BLaER1 (cell line): ENCODE results near the gene PLD3.
"Not testable (repeated sequence)": the region's sequence is repeated elsewhere in the genome, so short reads cannot be mapped to it uniquely, and the experiment has no call there.

Source experiments
- H3K27ac ChIP-seq: shearing (Covaris generic); formaldehyde crosslinking; 2 replicates; pipeline ENCODE4 v1.8.1; 2022
- H3K27me3 ChIP-seq: shearing (Covaris generic); formaldehyde crosslinking; 2 replicates; pipeline ENCODE4 v1.8.1; 2022
- H3K36me3 ChIP-seq: shearing (Covaris generic); formaldehyde crosslinking; 2 replicates; pipeline ENCODE4 v1.8.1; 2022
- H3K4me1 ChIP-seq: shearing (Covaris generic); formaldehyde crosslinking; 2 replicates; pipeline ENCODE4 v1.8.1; 2022
- H3K4me2 ChIP-seq: shearing (Covaris generic); formaldehyde crosslinking; 2 replicates; pipeline ENCODE4 v1.8.1; 2022
- H3K4me3 ChIP-seq: shearing (Covaris generic); formaldehyde crosslinking; 2 replicates; pipeline ENCODE4 v1.8.1; 2022
- H3K9ac ChIP-seq: shearing (Covaris generic); formaldehyde crosslinking; 2 replicates; pipeline ENCODE4 v1.8.1; 2022
- H3K9me3 ChIP-seq: shearing (Covaris generic); formaldehyde crosslinking; 2 replicates; pipeline ENCODE4 v1.8.1; 2022
- H4K20me1 ChIP-seq: shearing (Covaris generic); formaldehyde crosslinking; 2 replicates; pipeline ENCODE4 v1.8.1; 2022
- Cebpa-rat ChIP-seq: shearing (Covaris generic); IDR thresholded peaks from 2 replicates; pipeline ENCODE4 v1.8.1; 2022

Gene PLD3

GRCh38 chr19:40395956-40396355 lies 47.5 kb downstream of the PLD3 start:
- Histone ChIP-seq H3K9ac (no peak overlapping the region), H3K4me3 (no peak overlapping the region), H3K4me2 (no peak overlapping the region), H3K27me3 (no peaks in the 10 kb centered on the region), H4K20me1 (no peaks in the 10 kb centered on the region), H3K4me1 (peaks cover 8% of the 10 kb centered on the region; the same call in 1 of the 2 replicates), H3K9me3 (no peaks in the 10 kb centered on the region), H3K27ac (no peak overlapping the region), H3K36me3 (peaks cover 6% of the 10 kb centered on the region; the same call in 1 of the 2 replicates)
- TF ChIP-seq Cebpa-rat = no peak

- H3K4me1 ChIP-seq = peaks cover 8% of the 10 kb centered on the region; the same call in 1 of the 2 replicates
- no peak overlapping the region for H3K4me2 ChIP-seq
- H3K36me3 ChIP-seq = peaks cover 6% of the 10 kb centered on the region; the same call in 1 of the 2 replicates
- no peak overlapping the region for H3K9ac ChIP-seq
- no peaks in the 10 kb centered on the region for H3K9me3 ChIP-seq
- no peak overlapping the region for H3K4me3 ChIP-seq
- H3K27me3 ChIP-seq = no peaks in the 10 kb centered on the region
- no peak overlapping the region for H3K27ac ChIP-seq
- H4K20me1 ChIP-seq = no peaks in the 10 kb centered on the region
- no peak for TF ChIP-seq Cebpa-rat
Measured at GRCh38 chr19:40396886-40397567, 48.5 kb downstream of the PLD3 start.

- no peaks in the 10 kb centered on the region for H3K9me3 ChIP-seq
- H3K9ac ChIP-seq = no peak overlapping the region
- no peak overlapping the region for H3K4me3 ChIP-seq
- H3K27ac ChIP-seq = no peak overlapping the region
- H3K27me3 ChIP-seq = no peaks in the 10 kb centered on the region
- peaks cover 6% of the 10 kb centered on the region; the same call in 1 of the 2 replicates for H3K36me3 ChIP-seq
- no peak for TF ChIP-seq Cebpa-rat
- H4K20me1 ChIP-seq = no peaks in the 10 kb centered on the region
- peaks cover 8% of the 10 kb centered on the region; the same call in 1 of the 2 replicates for H3K4me1 ChIP-seq
- no peak overlapping the region for H3K4me2 ChIP-seq
Measured at GRCh38 chr19:40397568-40397906, 49.0 kb downstream of the PLD3 start.

GRCh38 chr19:40398417-40399131 lies 50.1 kb downstream of the PLD3 start:
- Histone ChIP-seq H3K4me2 (no peak overlapping the region), H3K36me3 (peaks cover 6% of the 10 kb centered on the region; the same call in 1 of the 2 replicates), H3K27ac (no peak overlapping the region), H3K9ac (no peak overlapping the region), H4K20me1 (no peaks in the 10 kb centered on the region), H3K4me3 (no peak overlapping the region), H3K27me3 (no peaks in the 10 kb centered on the region), H3K4me1 (peaks cover 16% of the 10 kb centered on the region), H3K9me3 (no peaks in the 10 kb centered on the region)
- no peak for TF ChIP-seq Cebpa-rat

GRCh38 chr19:40400559-40400958 lies 52.1 kb downstream of the PLD3 start:
- peaks cover 6% of the 10 kb centered on the region; the same call in 1 of the 2 replicates for H3K36me3 ChIP-seq
- H3K4me3 ChIP-seq = no peak overlapping the region
- H3K4me2 ChIP-seq = no peak overlapping the region
- no peak overlapping the region for H3K9ac ChIP-seq
- H3K4me1 ChIP-seq = peaks cover 20% of the 10 kb centered on the region
- no peaks in the 10 kb centered on the region for H3K9me3 ChIP-seq
- H4K20me1 ChIP-seq = no peaks in the 10 kb centered on the region
- no peak for TF ChIP-seq Cebpa-rat
- no peak overlapping the region for H3K27ac ChIP-seq
- H3K27me3 ChIP-seq = no peaks in the 10 kb centered on the region

GRCh38 chr19:40403262-40403984 lies 54.9 kb downstream of the PLD3 start:
- H3K4me1 ChIP-seq = peaks cover 29% of the 10 kb centered on the region
- TF ChIP-seq Cebpa-rat = no peak
- H3K27me3 ChIP-seq = no peaks in the 10 kb centered on the region
- H3K36me3 ChIP-seq = peaks cover 6% of the 10 kb centered on the region; the same call in 1 of the 2 replicates
- peak overlapping the region; percentile 71 for H3K9ac ChIP-seq
- H3K9me3 ChIP-seq = no peaks in the 10 kb centered on the region
- H4K20me1 ChIP-seq = no peaks in the 10 kb centered on the region
- peak overlapping the region; percentile 74 for H3K4me3 ChIP-seq
- H3K4me2 ChIP-seq = peak overlapping the region; percentile 95
- no peak overlapping the region for H3K27ac ChIP-seq

GRCh38 chr19:40407714-40408597 lies 59.5 kb downstream of the PLD3 start:
- Histone ChIP-seq H3K4me3 (no peak overlapping the region), H3K9ac (no peak overlapping the region), H3K27ac (no peak overlapping the region), H3K9me3 (no peaks in the 10 kb centered on the region), H3K36me3 (peaks cover 6% of the 10 kb centered on the region; the same call in 1 of the 2 replicates), H3K4me2 (peak overlapping the region; percentile 27), H3K27me3 (no peaks in the 10 kb centered on the region), H3K4me1 (peaks cover 70% of the 10 kb centered on the region), H4K20me1 (no peaks in the 10 kb centered on the region)
- TF ChIP-seq Cebpa-rat = no peak

- not testable (repeated sequence) for H3K4me3 ChIP-seq, H3K9ac ChIP-seq, H4K20me1 ChIP-seq, H3K27me3 ChIP-seq, H3K36me3 ChIP-seq, H3K9me3 ChIP-seq, H3K27ac ChIP-seq
- peak overlapping the region; percentile 27 for H3K4me2 ChIP-seq
- H3K4me1 ChIP-seq = peaks cover 72% of the 10 kb centered on the region
Measured at GRCh38 chr19:40408598-40408925, 60.1 kb downstream of the PLD3 start.

- Histone ChIP-seq H3K4me2 (peak overlapping the region; percentile 96), H3K4me1 (peaks cover 78% of the 10 kb centered on the region), H3K9ac (no peak overlapping the region), H3K27ac (no peak overlapping the region), H4K20me1 (no peaks in the 10 kb centered on the region), H3K36me3 (peaks cover 6% of the 10 kb centered on the region; the same call in 1 of the 2 replicates), H3K9me3 (no peaks in the 10 kb centered on the region), H3K4me3 (no peak overlapping the region), H3K27me3 (no peaks in the 10 kb centered on the region)
- TF ChIP-seq Cebpa-rat = no peak
Measured at GRCh38 chr19:40410030-40410389, 61.5 kb downstream of the PLD3 start.
